ENCODE data around the gene STXBP1.

STXBP1 gene

DNA sequence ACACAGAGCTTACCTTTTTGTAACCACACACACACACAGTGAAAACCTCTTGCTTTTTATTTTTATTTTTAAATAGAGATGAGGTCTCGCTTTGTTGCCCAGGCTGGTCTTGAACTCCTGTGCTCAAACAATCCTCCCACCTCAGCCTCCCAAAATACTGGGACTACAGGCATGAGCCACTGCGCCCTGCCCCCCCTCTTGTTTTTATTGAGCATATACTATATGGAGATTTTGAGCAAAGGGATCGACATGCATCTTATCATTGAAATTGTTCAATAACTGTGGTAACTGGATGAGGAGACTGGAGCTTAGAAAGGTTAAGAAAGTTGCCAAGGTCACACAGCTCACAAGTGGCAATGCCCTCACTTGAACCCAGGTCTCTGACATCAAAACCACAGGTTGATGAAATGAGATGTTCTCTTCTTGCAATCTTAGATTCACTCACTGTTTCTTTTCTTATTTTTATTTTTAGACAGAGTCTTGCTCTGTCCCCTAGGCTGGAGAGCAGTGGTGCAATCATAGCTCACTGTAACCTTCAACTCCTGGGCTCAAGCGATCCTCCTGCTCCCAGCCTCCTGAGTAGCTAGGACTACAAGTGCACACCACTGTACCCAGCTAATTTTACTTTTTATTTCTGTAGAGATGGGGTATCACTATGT lies 26.8 kb upstream of the STXBP1 start:
- Histone ChIP-seq H3K27ac (ENCODE audit: extremely low read depth, low read depth, low read length) (no peak overlapping the region), H3K9me3 (ENCODE audit: control insufficient read depth, insufficient read depth, low read depth, low read length) (no peaks in the 10 kb centered on the region), H3K4me3 (ENCODE audit: low read depth, low read length) (no peak overlapping the region), H3K36me3 (ENCODE audit: control insufficient read depth in 2 of 2, insufficient read depth in 1 of 2, low read length in 2 of 2) (no peaks in the 10 kb centered on the region), H3K4me1 (ENCODE audit: control insufficient read depth, insufficient read depth, low read length) (no peaks in the 10 kb centered on the region)
- no peak for TF ChIP-seq ZNF221 (tag by site-specific recombination; IDR thresholded peaks at IDR 0.05; ENCODE audit: borderline replicate concordance)
- TF ChIP-seq ZNF664 (tag by site-specific recombination; IDR thresholded peaks at IDR 0.05), result peak; percentile 84
- POLR2A ChIA-PET, result interaction anchor here (1.2 kb wide), 1 partner anchor 150 kb away, joined by 3 read pairs; the partner anchor contains the start of gene TOR2A
- CTCF ChIA-PET, result interaction anchor here (0.5 to 8.8 kb wide), 30 partner anchors 8 to 374 kb away, joined by 3 to 120 read pairs (median 4); partner anchors contain the start of gene TOR2A

DNA sequence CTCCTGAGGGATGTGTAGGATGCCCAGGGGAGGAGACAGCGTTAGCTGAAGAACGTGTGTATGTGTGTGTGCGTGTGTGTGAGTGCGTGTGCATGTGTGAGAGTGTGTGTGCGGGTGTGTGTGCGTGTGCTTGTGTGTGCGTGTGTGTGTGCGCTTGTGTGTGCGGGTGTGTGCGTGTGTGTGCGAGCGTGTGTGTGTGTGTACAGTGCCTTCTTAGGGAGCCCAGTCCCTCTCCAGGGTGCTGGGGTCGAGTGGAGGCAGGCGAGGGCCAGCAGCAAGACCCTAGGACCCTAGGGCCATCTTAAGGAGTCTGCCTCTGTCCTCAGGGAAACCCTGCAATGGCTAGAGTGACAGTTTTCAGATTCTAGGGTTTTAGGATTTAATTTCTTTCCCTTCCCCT lies 26.0 kb upstream of the STXBP1 start:
- Histone ChIP-seq H3K27ac (ENCODE audit: extremely low read depth, low read depth, low read length) (no peak overlapping the region), H3K4me3 (ENCODE audit: low read depth, low read length) (no peak overlapping the region), H3K36me3 (ENCODE audit: control insufficient read depth in 2 of 2, insufficient read depth in 1 of 2, low read length in 2 of 2) (no peaks in the 10 kb centered on the region), H3K9me3 (ENCODE audit: control insufficient read depth, insufficient read depth, low read depth, low read length) (no peaks in the 10 kb centered on the region), H3K4me1 (ENCODE audit: control insufficient read depth, insufficient read depth, low read length) (no peaks in the 10 kb centered on the region)
- TF ChIP-seq ZNF777 (tag by site-specific recombination; IDR thresholded peaks at IDR 0.05; ENCODE audit: borderline replicate concordance) (no peak), ZNF473 (tag by site-specific recombination; IDR thresholded peaks at IDR 0.05) (no peak), WT1 (tag by site-specific recombination; IDR thresholded peaks at IDR 0.05) (no peak), ZNF624 (tag by site-specific recombination; IDR thresholded peaks at IDR 0.05) (no peak), ZNF660 (tag by site-specific recombination; IDR thresholded peaks at IDR 0.05) (no peak), ZNF391 (tag by site-specific recombination; IDR thresholded peaks at IDR 0.05; ENCODE audit: borderline replicate concordance, low read depth) (no peak)
- TF ChIP-seq, protein P1, sequence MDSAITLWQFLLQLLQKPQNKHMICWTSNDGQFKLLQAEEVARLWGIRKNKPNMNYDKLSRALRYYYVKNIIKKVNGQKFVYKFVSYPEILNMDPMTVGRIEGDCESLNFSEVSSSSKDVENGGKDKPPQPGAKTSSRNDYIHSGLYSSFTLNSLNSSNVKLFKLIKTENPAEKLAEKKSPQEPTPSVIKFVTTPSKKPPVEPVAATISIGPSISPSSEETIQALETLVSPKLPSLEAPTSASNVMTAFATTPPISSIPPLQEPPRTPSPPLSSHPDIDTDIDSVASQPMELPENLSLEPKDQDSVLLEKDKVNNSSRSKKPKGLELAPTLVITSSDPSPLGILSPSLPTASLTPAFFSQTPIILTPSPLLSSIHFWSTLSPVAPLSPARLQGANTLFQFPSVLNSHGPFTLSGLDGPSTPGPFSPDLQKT (IDR thresholded peaks at IDR 0.05; ENCODE audit: borderline replicate concordance, low read depth, low read length), result no peak
- TF ChIP-seq, protein P2, sequence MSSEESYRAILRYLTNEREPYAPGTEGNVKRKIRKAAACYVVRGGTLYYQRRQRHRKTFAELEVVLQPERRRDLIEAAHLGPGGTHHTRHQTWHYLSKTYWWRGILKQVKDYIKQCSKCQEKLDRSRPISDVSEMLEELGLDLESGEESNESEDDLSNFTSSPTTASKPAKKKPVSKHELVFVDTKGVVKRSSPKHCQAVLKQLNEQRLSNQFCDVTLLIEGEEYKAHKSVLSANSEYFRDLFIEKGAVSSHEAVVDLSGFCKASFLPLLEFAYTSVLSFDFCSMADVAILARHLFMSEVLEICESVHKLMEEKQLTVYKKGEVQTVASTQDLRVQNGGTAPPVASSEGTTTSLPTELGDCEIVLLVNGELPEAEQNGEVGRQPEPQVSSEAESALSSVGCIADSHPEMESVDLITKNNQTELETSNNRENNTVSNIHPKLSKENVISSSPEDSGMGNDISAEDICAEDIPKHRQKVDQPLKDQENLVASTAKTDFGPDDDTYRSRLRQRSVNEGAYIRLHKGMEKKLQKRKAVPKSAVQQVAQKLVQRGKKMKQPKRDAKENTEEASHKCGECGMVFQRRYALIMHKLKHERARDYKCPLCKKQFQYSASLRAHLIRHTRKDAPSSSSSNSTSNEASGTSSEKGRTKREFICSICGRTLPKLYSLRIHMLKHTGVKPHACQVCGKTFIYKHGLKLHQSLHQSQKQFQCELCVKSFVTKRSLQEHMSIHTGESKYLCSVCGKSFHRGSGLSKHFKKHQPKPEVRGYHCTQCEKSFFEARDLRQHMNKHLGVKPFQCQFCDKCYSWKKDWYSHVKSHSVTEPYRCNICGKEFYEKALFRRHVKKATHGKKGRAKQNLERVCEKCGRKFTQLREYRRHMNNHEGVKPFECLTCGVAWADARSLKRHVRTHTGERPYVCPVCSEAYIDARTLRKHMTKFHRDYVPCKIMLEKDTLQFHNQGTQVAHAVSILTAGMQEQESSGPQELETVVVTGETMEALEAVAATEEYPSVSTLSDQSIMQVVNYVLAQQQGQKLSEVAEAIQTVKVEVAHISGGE (tag by site-specific recombination; conservative IDR thresholded peaks at IDR 0.05; ENCODE audit: low read depth), result no peak
- TF ChIP-seq, protein P3, sequence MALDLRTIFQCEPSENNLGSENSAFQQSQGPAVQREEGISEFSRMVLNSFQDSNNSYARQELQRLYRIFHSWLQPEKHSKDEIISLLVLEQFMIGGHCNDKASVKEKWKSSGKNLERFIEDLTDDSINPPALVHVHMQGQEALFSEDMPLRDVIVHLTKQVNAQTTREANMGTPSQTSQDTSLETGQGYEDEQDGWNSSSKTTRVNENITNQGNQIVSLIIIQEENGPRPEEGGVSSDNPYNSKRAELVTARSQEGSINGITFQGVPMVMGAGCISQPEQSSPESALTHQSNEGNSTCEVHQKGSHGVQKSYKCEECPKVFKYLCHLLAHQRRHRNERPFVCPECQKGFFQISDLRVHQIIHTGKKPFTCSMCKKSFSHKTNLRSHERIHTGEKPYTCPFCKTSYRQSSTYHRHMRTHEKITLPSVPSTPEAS (tag by site-specific recombination; IDR thresholded peaks at IDR 0.05), result peak; percentile 99
- ChIA-PET POLR2A (interaction anchor here (0.7 kb wide), 1 partner anchor 283 kb away, joined by 3 read pairs; no protein-coding TSS in a partner anchor), CTCF (interaction anchor here (0.5 to 8.8 kb wide), 22 partner anchors 9 to 338 kb away, joined by 3 to 120 read pairs (median 4); no protein-coding TSS in a partner anchor)

DNA sequence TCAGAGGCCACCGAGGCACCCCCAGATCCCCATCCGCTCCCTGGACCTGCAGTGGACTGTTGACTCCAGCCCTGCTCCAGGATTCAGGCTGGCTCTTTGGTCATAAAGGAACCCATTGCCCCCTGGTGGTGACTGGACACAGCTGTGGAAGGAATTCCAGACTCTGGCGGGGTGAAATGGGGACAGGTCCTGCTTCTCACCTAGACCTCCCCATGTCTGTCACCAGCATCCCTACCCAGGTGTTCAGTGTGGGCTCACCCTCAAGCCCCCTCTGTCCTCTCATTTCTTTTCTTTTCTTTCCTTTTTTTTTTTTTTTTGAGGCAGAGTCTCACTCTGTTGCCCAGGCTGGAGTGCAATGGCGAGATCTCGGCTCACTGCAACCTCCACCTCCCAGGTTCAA lies 25.5 kb upstream of the STXBP1 start:
- Histone ChIP-seq H3K4me1 (ENCODE audit: control insufficient read depth, insufficient read depth, low read length) (no peaks in the 10 kb centered on the region), H3K9me3 (ENCODE audit: control insufficient read depth, insufficient read depth, low read depth, low read length) (no peaks in the 10 kb centered on the region), H3K36me3 (ENCODE audit: control insufficient read depth in 2 of 2, insufficient read depth in 1 of 2, low read length in 2 of 2) (no peaks in the 10 kb centered on the region), H3K27ac (ENCODE audit: extremely low read depth, low read depth, low read length) (no peak overlapping the region), H3K4me3 (ENCODE audit: low read depth, low read length) (no peak overlapping the region)
- no peak for TF ChIP-seq ZNF791 (tag by site-specific recombination; IDR thresholded peaks at IDR 0.05)
- TF ChIP-seq ZNF654 (tag by site-specific recombination; IDR thresholded peaks at IDR 0.05; ENCODE audit: low read depth), result peak; percentile 69
- TF ChIP-seq, protein P4, sequence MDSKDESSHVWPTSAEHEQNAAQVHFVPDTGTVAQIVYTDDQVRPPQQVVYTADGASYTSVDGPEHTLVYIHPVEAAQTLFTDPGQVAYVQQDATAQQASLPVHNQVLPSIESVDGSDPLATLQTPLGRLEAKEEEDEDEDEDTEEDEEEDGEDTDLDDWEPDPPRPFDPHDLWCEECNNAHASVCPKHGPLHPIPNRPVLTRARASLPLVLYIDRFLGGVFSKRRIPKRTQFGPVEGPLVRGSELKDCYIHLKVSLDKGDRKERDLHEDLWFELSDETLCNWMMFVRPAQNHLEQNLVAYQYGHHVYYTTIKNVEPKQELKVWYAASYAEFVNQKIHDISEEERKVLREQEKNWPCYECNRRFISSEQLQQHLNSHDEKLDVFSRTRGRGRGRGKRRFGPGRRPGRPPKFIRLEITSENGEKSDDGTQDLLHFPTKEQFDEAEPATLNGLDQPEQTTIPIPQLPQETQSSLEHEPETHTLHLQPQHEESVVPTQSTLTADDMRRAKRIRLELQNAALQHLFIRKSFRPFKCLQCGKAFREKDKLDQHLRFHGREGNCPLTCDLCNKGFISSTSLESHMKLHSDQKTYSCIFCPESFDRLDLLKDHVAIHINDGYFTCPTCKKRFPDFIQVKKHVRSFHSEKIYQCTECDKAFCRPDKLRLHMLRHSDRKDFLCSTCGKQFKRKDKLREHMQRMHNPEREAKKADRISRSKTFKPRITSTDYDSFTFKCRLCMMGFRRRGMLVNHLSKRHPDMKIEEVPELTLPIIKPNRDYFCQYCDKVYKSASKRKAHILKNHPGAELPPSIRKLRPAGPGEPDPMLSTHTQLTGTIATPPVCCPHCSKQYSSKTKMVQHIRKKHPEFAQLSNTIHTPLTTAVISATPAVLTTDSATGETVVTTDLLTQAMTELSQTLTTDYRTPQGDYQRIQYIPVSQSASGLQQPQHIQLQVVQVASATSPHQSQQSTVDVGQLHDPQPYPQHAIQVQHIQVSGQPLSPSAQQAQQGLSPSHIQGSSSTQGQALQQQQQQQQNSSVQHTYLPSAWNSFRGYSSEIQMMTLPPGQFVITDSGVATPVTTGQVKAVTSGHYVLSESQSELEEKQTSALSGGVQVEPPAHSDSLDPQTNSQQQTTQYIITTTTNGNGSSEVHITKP (tag by site-specific recombination; IDR thresholded peaks at IDR 0.05), result peak; percentile 17; the same call in 1 of the 2 replicates
- TF ChIP-seq, protein P5, sequence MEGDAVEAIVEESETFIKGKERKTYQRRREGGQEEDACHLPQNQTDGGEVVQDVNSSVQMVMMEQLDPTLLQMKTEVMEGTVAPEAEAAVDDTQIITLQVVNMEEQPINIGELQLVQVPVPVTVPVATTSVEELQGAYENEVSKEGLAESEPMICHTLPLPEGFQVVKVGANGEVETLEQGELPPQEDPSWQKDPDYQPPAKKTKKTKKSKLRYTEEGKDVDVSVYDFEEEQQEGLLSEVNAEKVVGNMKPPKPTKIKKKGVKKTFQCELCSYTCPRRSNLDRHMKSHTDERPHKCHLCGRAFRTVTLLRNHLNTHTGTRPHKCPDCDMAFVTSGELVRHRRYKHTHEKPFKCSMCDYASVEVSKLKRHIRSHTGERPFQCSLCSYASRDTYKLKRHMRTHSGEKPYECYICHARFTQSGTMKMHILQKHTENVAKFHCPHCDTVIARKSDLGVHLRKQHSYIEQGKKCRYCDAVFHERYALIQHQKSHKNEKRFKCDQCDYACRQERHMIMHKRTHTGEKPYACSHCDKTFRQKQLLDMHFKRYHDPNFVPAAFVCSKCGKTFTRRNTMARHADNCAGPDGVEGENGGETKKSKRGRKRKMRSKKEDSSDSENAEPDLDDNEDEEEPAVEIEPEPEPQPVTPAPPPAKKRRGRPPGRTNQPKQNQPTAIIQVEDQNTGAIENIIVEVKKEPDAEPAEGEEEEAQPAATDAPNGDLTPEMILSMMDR (tag by site-specific recombination; IDR thresholded peaks at IDR 0.05), result peak; percentile 72; the same call in 1 of the 2 replicates
- no peak for TF ChIP-seq ZNF132 (tag by site-specific recombination; IDR thresholded peaks at IDR 0.05; ENCODE audit: borderline replicate concordance)
- 0 out of 2 replicates have a peak, but pooled peaks have one; percentile 26 for TF ChIP-seq ZSCAN30 (tag by site-specific recombination; IDR thresholded peaks at IDR 0.05)
- peak; percentile 34; the same call in 1 of the 2 replicates for TF ChIP-seq ZNF600 (tag by site-specific recombination; IDR thresholded peaks at IDR 0.05)
- POLR2A ChIA-PET, result interaction anchor here (0.7 kb wide), 1 partner anchor 283 kb away, joined by 3 read pairs; no protein-coding TSS in a partner anchor
- CTCF ChIA-PET, result interaction anchor here (0.6 to 8.8 kb wide), 30 partner anchors 8 to 646 kb away, joined by 3 to 120 read pairs (median 4); partner anchors contain the start of genes TOR2A and TTC16

Data from HEK293 (cell line).